ENCODE data around the gene DDHD1. TPM values are rescaled to one million over a fixed set of nuclear protein-coding genes. Genes with fewer than 3 reads are reported as not detected.
"Not testable (repeated sequence)": the region's sequence is repeated elsewhere in the genome, so short reads cannot be mapped to it uniquely, and the experiment has no call there.

DDHD1 gene
- total RNA-seq, 4 donors from 2014 or later = 4.4 to 10.1 (median 6.8) TPM

- TF ChIP-seq POLR2A (IDR thresholded peaks at IDR 0.05) (no peak), CTCF (IDR thresholded peaks at IDR 0.05 in 4 of 5, conservative IDR thresholded peaks at IDR 0.05 in 1 of 5) (no peak)
- intact Hi-C loops (cut with DNase I; ENCODE audit: low total_unique reads) = no loop called here
- no peaks in the 10 kb centered on the region for H3K36me3 ChIP-seq
- ATAC-seq (no peak), DNase-seq (no peak)
- no peak overlapping the region for H3K4me3 ChIP-seq
- in situ Hi-C loops (cut with MboI; ENCODE audit: low sequenced_read_pairs in 4 of 4) = no loop called here
- H3K27ac ChIP-seq = no peak overlapping the region
- no peaks in the 10 kb centered on the region for H3K4me1 ChIP-seq
- no peaks in the 10 kb centered on the region for H3K27me3 ChIP-seq
- H3K9me3 ChIP-seq = no peaks in the 10 kb centered on the region
These were observed 27.4 kb upstream of the DDHD1 start for GRCh38 chr14:53180272-53181221.

GRCh38 chr14:53179486-53180005 lies 26.4 kb upstream of the DDHD1 start:
- intact Hi-C loops (cut with DNase I; ENCODE audit: low total_unique reads); H3K4me3 ChIP-seq; H3K9me3 ChIP-seq; H3K36me3 ChIP-seq; ATAC-seq; DNase-seq; H3K27me3 ChIP-seq; H3K4me1 ChIP-seq; in situ Hi-C loops (cut with MboI; ENCODE audit: low sequenced_read_pairs in 4 of 4); H3K27ac ChIP-seq: not testable (repeated sequence)

GRCh38 chr14:53175375-53175774 lies 22.3 kb upstream of the DDHD1 start:
- TF ChIP-seq POLR2A (IDR thresholded peaks at IDR 0.05) = no peak
- TF ChIP-seq CTCF (IDR thresholded peaks at IDR 0.05 in 4 of 5, conservative IDR thresholded peaks at IDR 0.05 in 1 of 5) = no peak
- in situ Hi-C loops (cut with MboI; ENCODE audit: low sequenced_read_pairs in 4 of 4) = no loop called here
- H3K4me1 ChIP-seq = no peaks in the 10 kb centered on the region
- ATAC-seq (no peak), DNase-seq (no peak)
- no peak overlapping the region for H3K27ac ChIP-seq
- no peaks in the 10 kb centered on the region for H3K36me3 ChIP-seq
- no peaks in the 10 kb centered on the region for H3K27me3 ChIP-seq
- intact Hi-C loops (cut with DNase I; ENCODE audit: low total_unique reads) = no loop called here
- no peaks in the 10 kb centered on the region for H3K9me3 ChIP-seq
- no peak overlapping the region for H3K4me3 ChIP-seq

- H3K27me3 ChIP-seq = no peaks in the 10 kb centered on the region
- in situ Hi-C loops (cut with MboI; ENCODE audit: low sequenced_read_pairs in 4 of 4) = no loop called here
- no peaks in the 10 kb centered on the region for H3K36me3 ChIP-seq
- no peaks in the 10 kb centered on the region for H3K4me1 ChIP-seq
- intact Hi-C loops (cut with DNase I; ENCODE audit: low total_unique reads) = no loop called here
- no peak for DNase-seq
- TF ChIP-seq CTCF (IDR thresholded peaks at IDR 0.05 in 4 of 5, conservative IDR thresholded peaks at IDR 0.05 in 1 of 5) = no peak
- no peak for TF ChIP-seq POLR2A (IDR thresholded peaks at IDR 0.05)
- no peak overlapping the region for H3K27ac ChIP-seq
- no peak overlapping the region for H3K4me3 ChIP-seq
- H3K9me3 ChIP-seq = no peaks in the 10 kb centered on the region
- no peak for ATAC-seq
These were observed 21.8 kb upstream of the DDHD1 start for GRCh38 chr14:53174918-53175317.

GRCh38 chr14:53168786-53169185 lies 15.7 kb upstream of the DDHD1 start:
- in situ Hi-C loops (cut with MboI; ENCODE audit: low sequenced_read_pairs in 4 of 4) (no loop called here), intact Hi-C loops (cut with DNase I; ENCODE audit: low total_unique reads) (no loop called here)
- Histone ChIP-seq H3K36me3 (no peaks in the 10 kb centered on the region), H3K27ac (no peak overlapping the region), H3K4me3 (no peak overlapping the region), H3K27me3 (no peaks in the 10 kb centered on the region), H3K4me1 (no peaks in the 10 kb centered on the region), H3K9me3 (no peaks in the 10 kb centered on the region)
- TF ChIP-seq POLR2A (IDR thresholded peaks at IDR 0.05) = no peak
- DNase-seq (no peak), ATAC-seq (no peak)
